HG02623 (cell line): Measurements from ENCODE around the gene SMIM29.

Experiments used
- ATAC-seq: cut with Tn5 transposase; IDR thresholded peaks from one replicate; pipeline ENCODE4 v1.9.1; 2021; ENCODE audit warnings: moderate library complexity; ENCODE audit not compliant: unreplicated experiment

The SMIM29 gene

DNA sequence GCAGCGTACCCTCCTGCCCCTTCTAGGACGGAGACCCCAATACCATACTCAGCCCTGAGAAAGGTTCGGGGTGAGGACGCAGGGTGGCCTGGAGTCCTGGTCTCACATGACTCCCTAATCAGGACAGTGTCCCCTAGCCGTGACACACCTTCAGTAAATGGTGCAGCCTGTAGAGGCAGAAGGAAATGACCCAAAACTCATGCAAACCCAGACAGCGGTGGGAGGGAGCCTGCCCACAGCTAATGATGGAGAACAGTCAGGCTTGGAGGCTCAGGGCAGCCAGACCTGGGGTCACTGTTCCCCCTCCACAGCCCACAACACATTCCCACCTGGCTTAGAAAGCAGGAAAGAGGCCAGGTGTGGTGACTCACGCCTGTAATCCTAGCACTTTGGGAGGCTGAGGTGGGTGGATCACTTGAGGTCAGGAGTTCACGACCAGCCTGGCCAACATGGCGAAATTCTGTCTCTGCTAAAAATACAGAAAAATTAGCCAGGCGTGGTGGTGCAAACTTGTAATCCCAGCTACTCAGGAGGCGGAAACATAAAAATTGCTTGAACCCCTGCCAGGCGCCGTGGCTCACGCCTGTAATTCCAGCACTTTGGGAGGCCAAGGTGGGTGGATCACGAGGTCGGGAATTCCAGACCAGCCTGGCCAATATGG lies 20.9 kb downstream of the SMIM29 start:
- ATAC-seq: no peak

DNA sequence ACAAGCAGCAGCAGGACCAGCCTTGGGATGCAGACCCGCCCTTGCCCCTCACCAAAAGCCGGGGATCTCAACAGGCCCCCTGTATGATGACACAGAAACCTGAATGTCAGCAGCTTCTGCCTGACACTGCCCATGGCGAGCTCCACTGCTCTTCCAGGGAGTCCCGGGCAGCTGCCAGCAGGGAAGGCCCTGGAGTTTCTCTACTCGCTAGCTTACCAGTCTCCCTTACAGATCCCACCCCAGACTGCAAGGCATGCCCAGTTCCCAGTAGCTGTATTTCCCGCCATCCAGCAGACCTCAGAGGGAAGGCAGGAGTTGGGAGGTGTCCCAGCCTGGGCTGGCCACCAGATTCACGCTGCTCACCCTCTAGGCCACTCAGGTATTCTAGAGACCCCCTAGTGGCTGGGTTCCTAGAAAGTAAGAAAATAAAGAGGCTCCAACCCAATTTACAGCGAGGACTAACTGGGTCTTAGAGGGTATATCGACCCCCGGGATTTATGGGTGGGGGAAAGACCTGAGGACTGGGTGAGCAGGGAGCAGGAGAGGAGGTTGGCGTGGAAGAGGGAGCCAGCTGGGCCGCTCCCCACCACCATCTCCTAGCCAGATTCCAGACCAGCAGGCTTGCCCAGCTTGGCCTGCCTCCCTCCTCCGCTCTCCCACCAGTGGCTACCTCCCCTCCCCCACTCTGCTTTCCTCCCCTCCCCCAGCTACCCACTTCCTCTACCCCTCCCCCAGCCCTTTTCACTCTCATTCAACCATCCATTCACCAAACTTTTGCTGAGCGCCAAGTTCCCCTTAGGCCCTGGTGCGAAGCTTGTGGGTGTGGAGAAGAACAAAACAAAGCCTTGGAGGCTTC lies 21.8 kb downstream of the SMIM29 start:
- ATAC-seq: no peak

DNA sequence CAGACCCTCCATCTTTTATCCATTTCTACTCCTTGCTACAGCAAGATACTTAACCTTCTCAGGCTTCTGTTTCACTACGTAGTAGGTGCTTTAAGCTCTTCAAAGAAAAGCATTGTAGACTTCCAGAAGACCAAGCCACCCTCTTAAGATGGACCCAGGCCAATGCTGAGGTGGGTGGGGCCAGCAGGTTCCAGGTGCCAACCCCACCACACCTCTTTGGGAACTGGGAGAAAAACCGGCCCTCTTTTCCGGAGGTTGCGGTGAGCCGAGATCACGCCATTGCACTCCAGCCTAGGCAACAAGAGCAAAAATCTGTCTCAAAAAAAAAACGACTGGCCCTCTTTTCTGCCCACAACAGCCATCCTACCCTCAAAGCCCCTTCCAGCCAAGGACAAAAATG lies 22.7 kb downstream of the SMIM29 start:
- no peak for ATAC-seq

DNA sequence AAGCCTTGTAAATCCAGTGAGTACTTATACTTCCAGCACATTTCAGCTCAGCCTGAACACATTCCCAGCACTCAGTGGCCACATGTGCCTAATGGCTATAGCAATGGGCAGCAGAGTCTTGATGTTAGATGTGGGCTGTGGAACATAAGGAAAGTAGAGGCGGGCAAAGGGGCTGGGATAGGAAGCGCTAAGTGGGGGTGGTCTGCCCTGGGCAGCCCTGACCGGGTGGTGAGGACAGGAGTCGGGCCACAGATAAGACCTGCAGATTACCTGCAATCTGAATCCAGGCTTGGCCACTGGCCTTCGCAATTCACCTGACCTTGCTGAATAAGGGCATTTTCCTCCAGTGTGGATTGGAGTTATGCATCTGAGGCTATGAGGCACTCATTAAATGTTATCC lies 23.3 kb downstream of the SMIM29 start:
- no peak for ATAC-seq

DNA sequence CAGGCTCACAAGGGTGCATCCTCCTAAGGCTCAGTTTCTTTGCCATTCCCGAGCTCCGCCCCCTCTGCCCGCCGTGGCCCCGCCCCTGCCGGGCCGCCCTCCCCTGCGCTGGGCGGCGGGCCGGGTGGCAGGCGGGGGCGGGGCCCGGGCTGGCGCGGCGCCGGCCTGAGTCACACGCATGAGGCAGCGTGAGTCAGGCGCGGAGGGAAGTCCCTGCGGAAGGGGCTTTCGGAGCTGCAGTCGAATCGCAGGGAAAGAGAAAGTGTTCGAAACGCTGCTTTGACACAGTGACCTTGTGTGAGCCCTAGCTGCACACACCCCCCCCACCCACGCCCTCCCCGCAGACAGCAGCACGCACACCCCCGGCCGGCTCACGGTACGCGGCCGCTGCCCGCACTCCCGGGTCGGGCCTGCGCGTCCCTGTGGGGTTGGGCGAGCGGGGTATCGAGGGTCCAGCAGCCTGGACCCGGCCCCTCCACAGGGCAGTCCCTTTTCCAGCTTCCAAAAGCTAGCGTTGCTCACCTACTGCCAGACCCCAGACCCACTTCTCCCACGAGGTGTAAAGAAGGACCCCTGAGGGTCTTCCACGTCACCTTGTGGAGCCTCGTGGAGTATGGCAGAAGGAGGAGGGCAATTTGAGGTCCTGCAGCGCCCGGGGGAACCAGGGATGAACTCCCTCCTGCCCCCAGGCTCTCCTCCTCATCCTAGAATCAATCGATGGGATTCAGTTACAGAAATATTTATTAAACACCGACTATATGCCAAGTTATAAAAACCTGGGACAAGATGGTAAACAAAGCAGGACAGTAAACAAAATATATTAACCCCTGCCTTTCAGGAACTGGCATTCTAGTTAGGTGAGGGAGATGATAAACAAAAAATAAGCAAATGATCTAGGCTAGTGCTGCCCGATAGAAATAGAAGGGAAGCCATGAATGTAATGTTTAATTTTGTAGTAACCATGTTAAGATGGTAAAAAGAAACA lies 24.6 kb downstream of the SMIM29 start:
- ATAC-seq: peak; percentile 92

DNA sequence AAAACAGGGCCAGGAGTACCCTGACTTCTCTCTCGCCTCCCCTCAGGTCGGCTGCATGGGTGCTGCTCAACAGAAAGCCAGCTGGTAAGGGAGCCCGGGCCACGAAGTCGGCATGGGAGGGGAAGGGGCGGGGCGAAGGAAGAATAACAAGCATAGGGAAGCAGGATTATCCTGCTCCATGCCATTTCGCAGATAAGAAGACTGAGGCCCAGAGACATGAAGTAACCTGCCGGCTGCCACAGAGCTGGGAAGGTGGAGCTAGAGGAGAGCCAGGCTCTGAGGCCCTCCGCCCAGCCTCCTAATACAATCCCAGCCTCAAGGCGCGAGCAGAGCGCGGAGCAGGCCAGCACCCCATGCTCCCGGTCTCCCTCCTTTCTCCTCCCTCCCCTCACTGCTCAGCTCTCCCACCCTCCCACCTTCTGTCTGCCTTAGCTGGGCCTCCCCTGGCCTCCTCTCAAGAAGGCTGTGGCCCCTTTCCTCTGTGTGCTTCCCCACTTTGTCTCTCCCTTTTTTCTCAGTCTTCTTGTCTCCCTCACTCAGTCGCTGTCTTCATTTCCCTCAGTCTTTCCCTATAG lies 25.3 kb downstream of the SMIM29 start:
- ATAC-seq: peak; percentile 10

DNA sequence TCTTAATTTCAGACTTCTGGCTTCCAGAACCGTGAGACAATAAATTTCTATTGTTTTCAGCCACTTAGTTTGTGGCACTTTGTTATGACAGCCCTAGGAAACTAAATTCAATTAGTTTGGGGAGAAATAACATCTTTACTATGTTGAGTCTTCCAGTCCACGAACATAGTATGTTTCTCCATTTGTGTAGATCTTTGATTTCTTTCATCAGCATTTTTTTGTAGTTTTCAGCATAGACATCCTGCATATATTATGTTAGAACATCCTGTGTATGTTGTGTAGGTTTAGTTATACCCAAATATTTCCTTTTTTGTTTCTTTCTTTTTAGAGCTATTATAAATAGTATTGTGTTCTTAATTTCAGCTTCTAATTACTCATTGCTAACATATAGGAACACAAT lies 30.1 kb downstream of the SMIM29 start:
- no peak for ATAC-seq

DNA sequence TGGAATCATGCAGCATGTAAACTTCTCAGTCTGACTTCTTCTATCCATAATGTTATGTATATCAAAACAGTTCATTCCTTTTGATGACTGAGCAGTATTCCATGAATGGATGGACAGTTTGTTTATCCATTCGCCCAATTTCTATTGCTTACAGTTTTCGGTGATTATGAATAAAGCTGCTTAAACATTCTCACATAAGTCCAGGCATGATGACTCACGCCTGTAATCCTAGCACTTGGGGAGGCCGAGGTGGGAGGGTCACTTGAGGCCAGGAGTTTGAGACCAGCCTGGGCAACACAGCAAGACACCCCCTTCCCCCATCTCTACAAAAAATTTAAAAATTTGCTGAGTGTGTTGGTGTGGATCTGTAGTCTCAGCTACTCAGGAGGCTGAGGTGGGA lies 35.0 kb downstream of the SMIM29 start:
- ATAC-seq: no peak

DNA sequence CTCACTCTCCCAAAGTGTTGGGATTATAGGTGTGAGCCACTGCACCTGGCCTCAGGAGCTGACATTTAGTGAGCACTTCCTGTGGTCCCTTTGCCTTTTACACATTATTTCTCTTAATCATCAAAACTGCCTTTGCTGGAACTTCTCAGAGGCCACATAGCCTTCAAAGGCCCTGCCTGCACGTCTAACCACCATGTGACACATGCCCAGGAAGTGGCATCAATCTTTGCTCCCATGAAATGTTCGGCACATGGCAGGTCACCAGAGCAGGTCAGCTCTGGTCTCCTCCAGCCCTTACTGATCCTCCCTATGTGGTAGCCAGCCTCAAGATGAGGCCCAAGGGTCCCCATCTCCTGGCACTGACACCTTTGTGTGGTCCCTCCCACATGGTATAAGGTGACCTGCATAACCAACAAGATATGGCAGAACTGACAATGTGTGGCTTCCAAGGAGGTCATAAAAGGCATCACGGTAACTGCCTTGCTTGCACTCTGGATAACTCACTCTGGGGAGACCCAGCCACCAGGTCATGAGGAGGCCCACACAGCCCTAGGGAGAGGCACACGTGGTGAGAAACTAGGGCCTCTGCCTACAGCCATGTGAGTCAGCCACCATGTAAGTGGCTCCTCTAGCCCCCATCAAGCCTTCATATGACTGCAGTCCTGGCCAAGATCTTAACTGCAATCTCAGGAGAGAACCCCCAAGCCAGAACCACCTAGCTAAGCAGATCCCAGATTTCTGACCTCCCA lies 40.9 kb downstream of the SMIM29 start:
- ATAC-seq: no peak

DNA sequence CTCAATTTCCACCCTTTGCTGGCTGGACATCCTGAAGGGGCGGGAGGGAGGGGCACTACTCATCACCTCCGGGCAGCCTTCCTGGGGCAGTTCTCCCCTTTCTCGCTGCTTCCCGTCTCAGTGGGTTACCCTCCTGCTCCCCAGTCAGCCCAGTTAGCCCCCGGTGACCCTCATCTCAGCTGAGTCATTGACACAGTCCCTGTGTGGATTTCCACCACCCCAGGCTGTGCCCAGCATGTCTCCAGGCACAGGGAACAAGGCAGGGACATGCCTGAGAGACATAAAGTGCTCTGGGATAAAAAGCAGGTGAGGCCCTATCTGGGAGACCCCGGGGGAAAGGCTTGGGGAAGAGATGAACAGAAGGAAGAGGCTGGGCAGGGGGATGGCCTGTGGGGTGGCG lies 42.1 kb downstream of the SMIM29 start:
- ATAC-seq: no peak

DNA sequence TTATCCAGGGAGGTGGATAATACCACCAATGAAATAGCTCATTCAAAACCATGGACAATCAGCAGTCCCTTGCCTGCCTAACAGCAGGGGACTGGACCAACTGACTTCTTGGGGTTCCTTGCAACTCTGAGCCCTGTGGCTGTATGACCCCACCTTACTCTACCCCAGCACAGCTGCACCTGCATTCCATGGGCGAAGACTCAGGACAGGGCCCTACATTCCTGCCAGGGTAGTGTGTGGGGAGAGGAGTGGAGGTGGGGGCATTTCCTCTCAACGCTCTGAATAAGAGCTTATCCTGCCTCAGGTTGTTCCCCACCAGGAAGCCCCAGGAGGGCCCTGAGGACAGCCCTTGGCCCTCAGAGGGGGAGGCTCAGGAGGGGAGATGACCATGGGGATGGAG lies 42.9 kb downstream of the SMIM29 start:
- no peak for ATAC-seq

DNA sequence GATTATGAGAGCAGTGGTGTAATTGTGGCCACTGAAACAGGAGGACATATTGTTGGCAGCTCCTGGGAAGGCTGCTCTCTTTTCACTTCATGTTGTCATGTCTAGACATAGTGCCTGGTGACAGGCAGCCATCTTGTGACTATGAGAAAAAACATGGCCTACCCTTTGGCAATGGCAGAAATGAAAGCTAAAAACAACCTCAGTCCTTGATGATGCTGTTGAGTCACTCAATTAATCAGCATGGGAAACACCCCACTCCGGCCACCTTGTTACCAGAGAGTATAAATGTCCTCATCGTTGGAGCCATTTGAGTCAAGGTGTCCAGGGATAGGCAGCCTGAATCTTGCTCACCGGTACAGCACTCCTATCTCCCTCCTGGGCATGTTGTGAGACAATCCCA lies 43.3 kb downstream of the SMIM29 start:
- no peak for ATAC-seq

DNA sequence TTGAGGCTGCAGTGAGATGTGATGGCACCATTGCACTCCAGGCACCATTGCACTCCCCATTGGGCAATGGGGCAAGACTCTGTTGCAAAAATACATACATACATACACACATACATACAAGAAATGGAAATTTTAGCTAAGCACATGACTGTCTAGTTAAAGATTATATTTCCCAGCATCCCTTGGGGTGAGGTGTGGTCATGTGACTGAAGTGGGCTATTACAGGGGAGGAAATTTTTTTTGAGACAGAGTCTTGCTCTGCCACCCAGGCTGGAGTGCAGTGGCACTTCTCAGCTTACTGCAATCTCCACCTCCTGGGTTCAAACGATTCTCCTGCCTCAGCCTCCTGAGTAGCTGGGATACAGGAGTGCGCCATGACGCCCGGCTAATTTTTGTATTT lies 44.1 kb downstream of the SMIM29 start:
- no peak for ATAC-seq

DNA sequence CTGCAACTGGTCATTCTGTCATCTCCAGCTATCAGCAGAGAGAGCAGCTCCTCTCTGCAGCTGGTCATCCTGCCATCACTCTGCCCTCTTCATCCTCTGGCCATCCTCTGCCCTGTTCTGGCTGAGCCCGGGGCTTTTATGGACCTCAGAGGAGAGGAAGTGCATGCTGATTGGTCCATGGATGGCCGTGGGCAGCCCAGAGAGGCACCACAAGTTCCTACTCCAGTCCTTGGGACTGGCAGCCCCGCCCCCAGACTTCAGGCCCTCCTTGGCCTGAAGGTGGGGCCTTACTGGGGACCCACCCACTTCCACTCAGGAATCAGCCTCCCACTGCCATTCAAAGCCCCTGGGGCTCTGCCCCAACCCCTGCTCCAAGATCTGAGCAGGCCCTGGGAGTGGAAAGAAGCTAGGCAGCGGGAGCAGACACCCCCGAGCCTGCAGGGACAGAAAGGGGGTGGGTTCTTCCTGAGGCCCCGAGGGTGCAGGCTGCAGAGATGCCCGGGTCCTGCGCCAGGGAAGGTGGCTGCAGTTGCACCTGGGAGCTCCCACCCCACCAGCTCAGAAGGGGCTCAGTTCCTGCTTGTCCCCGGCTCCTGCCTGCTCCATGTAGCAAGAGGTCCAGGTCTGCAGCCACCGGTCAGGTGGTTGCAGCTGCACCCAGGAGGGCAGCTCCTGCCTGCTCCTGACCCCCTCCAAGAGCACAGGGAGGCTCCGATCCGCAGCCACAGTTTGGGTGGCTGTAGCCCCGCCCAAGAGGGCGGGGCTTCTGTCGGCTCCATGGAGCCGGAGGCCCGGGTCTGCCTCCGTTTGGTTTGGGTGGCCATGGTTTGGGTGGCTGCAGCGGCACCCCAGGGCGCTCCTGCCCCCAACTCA lies 46.2 kb downstream of the SMIM29 start:
- no peak for ATAC-seq

DNA sequence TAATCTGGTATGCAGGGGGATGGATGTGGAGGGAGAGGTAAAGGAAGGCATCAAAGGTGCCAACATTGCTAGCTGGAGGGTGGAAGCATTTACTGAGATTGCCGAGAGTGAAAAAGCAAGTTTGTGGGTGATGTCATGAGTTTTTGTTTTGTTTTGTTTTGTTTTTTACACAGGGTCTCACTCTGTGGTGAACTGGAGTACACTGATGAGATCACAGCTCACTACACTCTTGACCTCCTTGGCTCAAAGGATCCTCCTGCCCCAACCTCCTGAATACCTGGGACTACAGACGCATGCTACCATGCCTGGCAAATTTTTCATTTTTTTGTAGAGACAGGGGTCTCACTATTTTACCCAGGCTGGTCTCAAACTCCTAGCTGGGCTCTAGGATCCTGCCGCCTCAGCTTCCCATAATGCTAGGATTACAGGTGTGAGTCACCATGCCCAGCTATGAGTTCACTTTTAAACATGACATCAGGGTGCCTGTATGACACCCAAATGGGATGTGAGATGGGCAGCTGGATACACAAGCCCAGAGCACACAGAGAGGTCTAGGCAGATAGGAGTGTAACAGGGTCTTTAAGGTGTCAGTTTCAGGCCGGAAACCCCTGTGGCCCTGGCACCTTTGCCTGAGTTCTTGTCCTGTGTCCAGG lies 47.2 kb downstream of the SMIM29 start:
- ATAC-seq: no peak

DNA sequence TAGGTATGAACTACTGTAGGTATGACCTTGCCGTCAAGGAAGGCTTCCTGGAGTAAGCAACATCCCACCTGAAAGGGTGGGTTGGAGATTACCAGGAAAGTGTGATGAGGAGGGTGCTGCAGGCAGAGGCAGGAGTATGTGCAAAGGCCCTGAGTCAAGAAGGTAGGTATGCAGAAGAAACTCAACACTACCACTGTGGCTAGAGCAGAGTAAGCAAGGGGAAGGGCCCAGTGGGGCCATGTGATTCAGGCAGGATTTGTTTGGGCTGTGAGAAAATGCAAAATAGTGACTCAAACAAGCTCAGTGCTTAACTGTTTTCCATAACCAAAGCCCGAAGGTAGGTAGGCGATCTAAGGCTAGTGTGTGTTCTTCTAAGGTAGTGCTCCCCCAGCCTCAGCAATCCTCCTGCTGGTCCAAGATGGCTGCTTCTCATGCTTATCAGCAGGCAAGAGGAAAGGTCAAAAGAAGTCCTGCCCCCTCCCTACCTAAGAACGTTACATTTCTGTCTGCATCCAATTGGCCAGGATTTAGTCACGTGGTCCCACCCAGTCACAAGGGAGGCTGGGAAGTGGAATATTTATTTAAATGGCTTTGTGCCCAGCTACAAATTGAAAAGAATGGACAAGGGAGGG lies 48.4 kb downstream of the SMIM29 start:
- no peak for ATAC-seq

DNA sequence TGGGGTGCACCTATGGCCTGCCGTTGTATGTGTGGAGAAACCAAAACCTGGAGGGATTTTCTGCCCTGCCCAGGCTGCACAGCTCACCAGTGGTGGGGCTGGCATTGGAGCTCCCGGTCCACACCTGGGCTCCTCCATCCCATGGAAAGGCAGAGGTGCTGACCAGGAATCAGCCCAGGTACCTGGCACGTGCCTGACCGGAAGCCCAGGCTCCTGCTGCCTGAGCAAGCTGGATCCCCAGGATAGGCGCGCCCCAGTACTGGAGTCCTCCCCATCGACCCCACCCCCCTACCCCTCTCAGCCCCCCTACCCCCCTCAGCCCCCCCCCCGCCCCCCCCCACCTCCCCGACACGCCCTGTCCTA lies 52.0 kb downstream of the SMIM29 start:
- no peak for ATAC-seq
